Ovary (tissue), 3 donors: Measurements from ENCODE around the gene CPXM1.

Source experiments
- CTCF ChIP-seq, 3 donors: fragments of 450-650 bp in 2 of 3; fragments of 200-600 bp in 1 of 3; IDR thresholded peaks; one replicate each; pipeline versions ENCODE4 v1.5.1 to v1.8.0; 2016 to 2022; ENCODE audit warnings: antibody characterized with exemption in 3 of 3, mild to moderate bottlenecking in 1 of 3
- POLR2A ChIP-seq: fragments of 450-650 bp; IDR thresholded peaks from one replicate; pipeline ENCODE4 v1.6.1; 2017; ENCODE audit warnings: antibody characterized with exemption, mild to moderate bottlenecking, moderate library complexity
- donor health status: DM: no; HTN: no; CAD: no.

DNA sequence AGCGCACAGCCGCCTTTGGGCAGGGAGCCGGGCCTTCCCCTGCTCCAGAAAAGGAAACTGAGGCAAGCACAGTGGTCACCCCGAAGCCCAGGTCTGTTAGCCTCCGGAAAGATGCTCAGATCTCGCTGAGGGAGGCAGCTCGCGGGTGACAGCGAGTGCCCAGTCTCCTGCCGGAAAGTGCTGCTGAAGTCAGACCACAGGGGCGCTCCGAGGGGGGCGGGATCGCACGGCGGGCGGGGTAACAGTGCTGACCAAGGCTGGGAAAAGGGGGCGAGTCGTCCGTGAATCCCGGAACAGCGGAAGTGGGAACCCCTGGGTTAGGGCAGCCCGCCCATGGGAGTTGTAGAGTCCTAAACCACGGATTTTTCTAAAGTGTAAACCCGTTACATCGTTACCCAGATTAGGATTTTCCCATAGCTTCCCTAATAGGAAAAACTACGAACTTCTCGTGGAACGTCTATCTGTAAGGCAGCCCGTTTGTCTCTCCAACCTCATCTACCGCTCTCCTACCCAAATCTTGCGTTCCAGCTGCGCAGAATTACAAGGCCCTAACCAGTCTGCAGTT, 40.6 kb upstream of the CPXM1 start:
- no peak for TF ChIP-seq POLR2A
- TF ChIP-seq CTCF (IDR thresholded peaks at IDR 0.05): no peak
